ENCODE data around the gene RNF224.
A peak's percentile ranks its signal among the peaks of the same experiment; 100 is the strongest.

Gene RNF224

DNA sequence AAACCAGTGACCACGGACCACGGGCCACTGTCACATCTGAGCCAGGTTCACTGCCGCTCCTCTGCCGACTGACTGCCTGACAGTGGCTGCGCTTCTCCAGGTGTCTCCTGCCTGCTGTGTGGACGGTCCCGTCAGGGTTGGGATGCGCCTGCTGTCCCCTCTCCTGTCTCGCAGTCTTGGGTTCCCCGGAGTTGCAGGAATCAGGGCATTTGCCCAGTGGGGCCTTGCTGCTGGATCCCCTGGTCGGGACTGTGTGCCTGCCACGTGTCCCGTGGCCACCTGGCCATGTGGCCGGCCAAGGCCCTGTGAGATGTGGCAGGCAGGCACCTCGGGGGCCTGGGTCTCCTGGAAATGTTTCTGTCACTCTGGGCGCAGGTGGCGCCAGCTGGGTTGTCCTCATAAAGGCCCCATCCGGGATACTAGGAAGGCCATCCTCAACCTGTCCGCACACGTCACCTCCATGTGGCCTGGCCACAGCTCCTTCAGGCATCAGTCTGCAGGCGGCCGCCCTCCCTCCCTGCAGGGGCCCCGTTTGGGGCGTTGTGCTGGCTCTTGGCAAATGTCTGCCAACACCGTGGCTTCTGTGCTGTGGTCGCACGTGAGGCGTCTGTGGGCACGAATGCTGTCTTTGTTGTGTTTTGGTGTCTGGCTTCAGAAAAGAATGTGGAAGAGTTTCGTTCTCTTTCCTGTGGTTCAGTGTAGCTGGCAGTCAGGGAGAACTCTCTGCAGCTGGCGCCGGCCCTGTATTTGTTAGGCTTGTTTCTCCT, 43.8 kb downstream of the RNF224 start:
- no peak for DNase-seq (ENCODE audit: low spot score)

DNA sequence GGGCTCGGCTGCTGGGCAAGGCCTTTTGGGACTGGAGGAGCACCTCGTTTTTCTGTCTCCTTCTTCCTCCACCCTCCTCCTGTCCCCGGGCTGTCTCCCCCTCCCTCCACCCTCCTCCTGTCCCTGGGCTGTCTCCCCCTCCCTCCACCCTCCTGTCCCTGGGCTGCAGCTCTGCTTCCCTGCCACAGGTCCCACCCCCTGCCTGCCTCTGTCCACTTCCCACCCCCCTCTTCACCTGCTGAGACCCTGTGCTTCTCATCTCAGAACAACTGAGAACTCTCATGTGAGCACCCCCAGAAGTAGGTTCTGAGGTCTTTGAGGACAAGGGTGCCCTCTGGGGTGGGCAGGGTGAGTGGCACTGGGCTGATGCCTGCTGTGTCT, 44.4 kb downstream of the RNF224 start:
- DNase-seq (ENCODE audit: low spot score) = no peak

DNA sequence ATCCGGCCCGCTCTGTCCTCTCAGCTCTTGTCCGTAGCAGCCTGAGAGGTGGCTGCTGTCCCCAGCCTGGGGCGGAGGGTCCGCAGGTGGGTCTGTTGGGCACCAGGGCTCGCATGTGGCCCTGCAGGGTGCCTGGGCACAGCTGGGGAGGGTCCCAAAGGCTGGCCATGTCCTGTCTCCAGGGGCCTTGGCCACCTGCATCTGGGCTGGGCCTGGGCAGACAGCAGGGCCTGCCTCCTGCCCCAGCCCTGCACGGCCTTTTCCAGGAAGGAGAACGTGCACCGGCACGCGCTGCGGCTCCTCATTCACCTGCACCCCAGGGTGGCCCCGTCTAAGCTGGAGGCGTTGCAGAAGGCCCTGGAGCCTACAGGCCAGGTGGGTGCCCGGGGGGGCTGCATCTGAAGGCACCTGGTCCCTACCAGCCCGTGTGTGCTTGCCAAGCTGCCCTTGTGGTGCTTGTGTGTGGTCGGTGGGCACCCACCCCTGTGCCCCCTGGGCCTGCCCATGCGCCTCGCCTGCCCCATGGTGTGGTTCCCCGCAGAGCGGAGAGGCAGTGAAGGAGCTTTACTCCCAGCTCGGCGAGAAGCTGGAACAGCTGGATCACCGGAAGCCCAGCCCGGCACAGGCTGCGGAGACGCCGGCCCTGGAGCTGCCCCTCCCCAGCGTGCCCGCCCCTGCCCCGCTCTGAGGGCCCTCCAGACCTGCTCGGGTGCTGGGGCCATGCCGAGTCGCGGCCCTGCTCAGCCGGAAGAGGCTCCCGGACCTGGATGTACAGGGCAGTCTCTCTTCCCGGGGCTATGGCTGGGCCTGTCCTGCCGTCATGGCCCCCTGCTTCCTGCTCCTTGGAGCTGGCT, 45.2 kb downstream of the RNF224 start:
- no peak for DNase-seq (ENCODE audit: low spot score)

GRCh38 chr9:137273095-137273490, 45.8 kb downstream of the RNF224 start:
- DNase-seq (ENCODE audit: low spot score) = no peak

DNA sequence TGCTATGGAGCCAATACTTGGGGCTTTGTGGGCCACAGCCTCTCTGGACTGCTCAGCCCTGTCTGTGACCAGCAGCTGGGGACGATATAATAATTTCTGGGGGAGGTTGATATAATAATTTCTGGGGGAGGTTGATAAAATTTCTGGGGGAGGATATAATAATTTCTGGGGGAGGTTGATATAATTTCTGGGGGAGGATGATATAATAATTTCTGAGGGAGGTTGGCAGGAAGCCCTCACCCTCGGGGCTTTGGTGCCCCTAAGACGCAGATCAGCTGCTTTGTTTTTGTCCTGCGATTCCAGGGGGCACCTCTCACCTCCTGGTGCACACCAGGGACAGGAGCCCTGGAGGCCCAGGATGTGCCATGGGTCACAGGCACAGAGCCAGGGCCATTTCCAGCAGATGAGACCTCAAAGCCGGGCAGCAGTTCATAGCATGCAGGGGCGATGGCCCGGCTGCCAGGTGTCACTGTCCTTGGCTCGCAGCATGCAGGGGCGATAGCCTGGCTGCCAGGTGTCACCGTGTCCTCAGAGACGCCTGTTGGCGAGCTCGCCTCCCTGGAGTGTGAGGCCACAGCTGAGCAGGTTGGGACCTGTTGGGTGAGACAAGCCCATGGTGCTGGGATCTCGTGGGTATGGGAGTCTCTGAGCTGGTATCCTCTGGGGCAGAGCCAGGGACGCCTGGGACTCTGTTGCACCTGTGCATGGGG, 46.5 kb downstream of the RNF224 start:
- DNase-seq (ENCODE audit: low spot score) = no peak

DNA sequence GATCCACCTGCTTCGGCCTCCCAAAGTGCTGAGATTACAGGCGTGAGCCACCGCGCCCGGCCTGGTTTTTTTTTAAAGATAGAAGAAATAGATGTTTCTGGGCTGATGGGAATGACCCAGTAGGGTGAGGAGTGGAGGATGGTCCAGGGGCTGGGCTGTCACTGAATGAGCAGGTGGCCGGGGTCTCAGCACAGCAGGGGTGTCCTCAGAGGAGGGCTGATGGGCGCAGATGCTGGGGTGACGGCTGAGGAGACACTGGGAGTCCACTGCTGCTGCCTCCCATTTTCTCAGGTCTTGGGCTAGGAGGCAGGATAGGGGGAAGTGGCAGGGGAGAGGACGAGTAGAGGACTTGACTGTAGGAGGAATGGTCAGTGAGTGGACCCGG, 47.9 kb downstream of the RNF224 start:
- peak; percentile 9 for DNase-seq (ENCODE audit: low spot score)

- peak; percentile 21 for DNase-seq (ENCODE audit: low spot score)
These were observed 48.5 kb downstream of the RNF224 start for GRCh38 chr9:137275588-137276472.

DNA sequence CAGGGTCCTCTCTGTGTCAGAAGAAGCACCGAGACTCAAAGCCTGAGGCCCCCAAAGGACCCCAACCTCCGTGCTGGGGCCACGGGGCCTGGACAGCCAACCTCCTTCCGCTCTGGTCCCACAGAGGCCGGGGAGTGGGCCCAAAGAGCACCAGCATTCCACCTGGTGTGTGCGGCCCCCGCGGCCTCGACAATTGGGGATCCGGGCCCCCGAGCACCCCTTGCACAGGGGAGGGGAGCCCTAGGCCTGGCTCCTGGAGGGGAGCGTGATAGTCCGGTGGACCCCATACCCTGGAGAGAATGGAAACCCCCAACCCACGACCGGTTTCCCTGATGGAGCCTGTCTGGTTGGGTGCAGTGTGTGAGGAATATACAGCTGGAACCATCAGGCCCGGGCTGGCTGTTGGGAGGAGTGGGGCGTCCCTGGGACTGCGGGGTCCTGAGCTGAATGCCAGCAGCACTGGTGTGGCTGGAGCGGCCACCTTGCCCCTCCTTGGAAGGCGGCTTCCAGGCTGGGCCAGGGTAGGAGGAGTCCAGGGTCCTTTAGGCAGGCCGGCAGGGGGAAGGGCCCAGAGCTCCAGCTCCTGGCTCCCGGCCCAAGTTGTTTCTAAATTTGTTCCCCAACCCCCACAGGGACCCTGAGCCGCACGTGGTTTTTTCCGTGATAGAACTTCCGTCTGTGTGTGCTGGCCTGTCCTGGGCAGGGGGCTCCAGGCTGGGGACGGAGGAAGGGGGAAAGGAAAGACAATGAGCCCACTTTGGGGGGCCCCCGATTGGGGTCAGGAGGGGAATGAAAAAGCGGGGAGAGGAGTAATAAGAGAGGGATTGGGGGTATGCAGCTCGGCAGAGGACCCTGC, 49.4 kb downstream of the RNF224 start:
- DNase-seq (ENCODE audit: low spot score) = peak; percentile 33

DNA sequence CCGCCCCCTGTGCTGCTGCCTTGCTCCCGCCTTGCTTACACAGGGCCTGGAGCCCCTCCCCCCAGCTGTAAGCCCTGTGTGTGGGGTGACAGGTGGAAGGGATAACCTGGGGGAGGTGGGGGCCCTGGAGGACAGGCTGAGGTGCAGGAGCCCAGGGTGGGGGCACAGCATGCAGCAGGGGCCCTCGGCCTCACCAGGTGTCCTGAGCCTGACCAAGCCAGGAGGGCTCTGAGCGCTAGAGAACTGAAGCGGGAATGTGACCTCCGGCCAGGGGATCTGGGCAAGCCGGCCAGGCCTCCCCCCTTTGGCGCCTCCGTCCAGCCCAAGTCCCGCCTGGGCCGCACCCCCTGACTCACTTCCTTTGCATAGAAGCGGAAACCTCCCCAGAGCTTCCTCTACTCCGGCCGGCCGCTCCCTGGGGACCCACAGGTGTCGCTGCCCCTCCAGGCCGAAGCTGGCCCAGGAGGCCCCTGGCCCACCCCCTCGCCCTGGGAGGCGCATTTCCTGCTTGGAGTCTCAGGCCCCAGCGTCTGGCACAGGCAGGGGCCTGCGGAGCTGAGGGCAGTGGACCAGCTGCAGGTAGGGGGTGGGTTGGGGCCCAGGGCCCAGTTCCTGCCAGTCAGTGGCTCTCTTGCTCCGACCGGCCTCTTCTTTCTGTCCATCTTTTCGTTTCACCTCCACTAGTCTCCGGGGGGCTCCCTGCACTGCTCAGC, 50.2 kb downstream of the RNF224 start, which contains the start of gene TOR4A:
TSS of gene TOR4A (plus strand) at position 398 of the 713 bp plus-strand sequence. CDS start 964 bp downstream, outside the sequence.
- peak; percentile 43 for DNase-seq (ENCODE audit: low spot score)

DNA sequence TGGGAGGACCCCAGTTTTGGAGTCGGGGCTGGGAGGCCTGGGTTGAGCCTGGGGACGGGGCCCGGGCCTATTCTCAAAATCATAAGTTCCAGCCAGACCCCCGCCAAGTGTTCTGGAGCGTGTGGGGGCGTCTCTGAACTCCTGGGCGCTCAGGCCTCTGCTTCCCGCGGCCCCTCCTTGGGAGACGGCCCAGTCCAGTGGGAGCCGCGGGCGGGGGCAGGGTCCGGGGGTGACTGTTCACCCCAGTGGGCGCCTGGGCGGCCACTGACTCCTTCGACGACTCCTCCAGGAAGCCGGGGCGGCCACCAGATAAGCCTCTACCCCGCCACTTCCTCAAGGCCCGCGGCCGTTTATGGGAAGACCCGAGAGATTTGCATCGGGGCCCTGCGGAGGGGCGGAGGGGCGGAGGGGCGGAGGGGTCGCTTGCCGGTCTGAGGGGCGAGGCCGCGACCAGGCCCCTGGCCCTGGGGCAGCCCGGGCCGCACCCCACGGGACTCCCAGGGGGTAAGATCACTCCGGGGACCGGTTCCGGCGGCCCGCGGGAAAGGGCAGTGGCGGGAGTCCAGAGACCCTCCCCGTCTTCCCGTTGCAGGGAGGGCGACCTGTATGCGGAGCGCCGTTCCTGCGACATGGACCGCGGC, 50.9 kb downstream of the RNF224 start:
- DNase-seq (ENCODE audit: low spot score) = no peak
